ENCODE results near the gene HSPG2.
"Not testable (repeated sequence)": the region's sequence is repeated elsewhere in the genome, so short reads cannot be mapped to it uniquely, and the experiment has no call there.

The HSPG2 gene

DNA sequence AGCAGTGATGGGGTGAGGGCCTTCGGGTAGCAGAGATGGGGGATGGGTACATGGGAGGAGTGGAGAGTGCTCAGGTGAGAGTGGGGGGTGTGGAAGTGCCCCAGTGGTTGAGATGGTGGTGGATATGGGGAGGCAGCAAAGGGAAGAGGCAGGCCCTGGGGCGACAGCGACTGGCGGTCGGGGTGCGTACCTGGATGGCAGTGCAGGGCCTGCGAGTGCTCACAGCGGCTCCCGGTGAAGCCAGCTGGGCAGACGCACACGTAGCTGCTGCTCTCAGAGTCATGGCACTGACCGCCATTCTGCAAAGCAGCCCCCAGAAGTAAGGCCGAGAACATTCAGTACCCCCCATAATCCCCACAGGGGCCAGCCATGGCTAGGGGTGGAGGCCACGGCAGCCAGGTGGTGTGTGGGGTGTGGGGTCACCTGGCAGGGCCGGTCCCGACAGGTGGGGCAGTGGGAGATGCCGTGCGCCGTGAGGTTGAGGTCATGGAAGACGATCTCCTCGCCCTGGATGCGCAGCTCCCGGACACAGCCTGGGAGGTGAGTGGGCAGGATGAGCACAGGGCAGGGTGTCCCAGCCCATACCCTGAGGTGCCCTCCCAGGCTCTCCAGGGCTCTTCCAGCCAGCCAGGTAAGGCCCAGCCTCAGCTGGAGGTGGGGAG, 106.2 kb downstream of the HSPG2 start:
- in situ Hi-C loops (cut with MboI; ENCODE audit: low sequenced_read_pairs): no loop called here

- in situ Hi-C loops (cut with MboI; ENCODE audit: low sequenced_read_pairs): no loop called here
Measured at GRCh38 chr1:21829294-21829693, 107.8 kb downstream of the HSPG2 start.

DNA sequence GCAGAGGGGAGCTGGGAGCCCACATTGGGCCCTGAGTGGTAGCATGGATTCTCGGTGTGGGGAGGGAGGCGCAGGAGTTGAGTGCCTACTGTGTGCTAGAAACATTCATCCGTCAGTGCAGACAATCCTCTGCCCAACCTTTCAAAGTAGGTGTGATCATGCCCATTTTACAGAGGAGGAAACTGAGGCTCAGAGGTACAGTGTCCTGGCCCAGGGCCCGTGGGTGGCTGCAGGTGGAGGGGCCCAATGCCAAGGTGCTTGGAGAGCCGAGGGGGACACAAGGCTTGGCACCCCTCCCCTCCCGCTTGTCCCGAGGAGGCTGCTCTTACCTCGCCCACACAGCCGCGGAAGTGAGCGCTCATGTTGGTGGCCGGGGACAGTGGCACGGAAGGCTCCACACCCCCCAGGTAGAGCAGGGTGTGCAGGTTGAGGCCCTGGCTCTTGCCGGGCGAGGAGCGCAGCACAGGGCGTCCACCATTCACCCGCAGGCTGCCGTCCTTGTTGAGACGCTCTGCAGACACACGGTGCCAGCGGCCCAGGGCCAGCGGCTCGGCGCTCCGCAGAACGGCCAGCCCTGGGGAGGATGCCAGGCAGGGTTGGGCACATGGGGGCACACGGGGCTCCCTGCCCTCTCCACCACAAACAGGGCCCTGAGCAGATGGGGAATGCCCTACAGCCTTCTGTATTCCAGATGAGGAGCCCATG, 108.5 kb downstream of the HSPG2 start:
- in situ Hi-C loops (cut with MboI; ENCODE audit: low sequenced_read_pairs): no loop called here

- in situ Hi-C loops (cut with MboI; ENCODE audit: low sequenced_read_pairs): no loop called here
Measured at GRCh38 chr1:21828075-21828474, 109.0 kb downstream of the HSPG2 start.

GRCh38 chr1:21827141-21827679, 109.9 kb downstream of the HSPG2 start:
- in situ Hi-C loops (cut with MboI; ENCODE audit: low sequenced_read_pairs): no loop called here

GRCh38 chr1:21826694-21827093, 110.4 kb downstream of the HSPG2 start:
- in situ Hi-C loops (cut with MboI; ENCODE audit: low sequenced_read_pairs): not testable (repeated sequence)

DNA sequence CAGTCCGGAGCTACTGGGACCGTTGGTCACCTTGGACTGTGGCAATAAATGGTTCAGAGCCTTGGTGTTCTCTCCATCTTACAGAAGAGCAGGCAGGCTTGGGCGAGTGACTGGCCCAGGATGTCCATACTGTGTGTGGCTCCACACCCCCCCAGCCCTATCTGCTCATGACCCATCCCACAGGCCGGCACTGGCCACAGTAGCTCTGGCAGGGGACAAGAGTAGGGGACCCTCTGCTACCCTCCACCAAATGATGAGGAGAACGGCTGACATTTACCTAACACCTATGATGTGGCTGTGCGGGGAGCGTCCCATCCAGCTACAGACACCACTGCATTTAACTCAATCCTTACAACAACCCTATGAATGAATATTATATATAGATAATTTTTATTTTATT, 111.7 kb downstream of the HSPG2 start:
- in situ Hi-C loops (cut with MboI; ENCODE audit: low sequenced_read_pairs): no loop called here

- in situ Hi-C loops (cut with MboI; ENCODE audit: low sequenced_read_pairs): no loop called here
Measured at GRCh38 chr1:21824926-21825325, 112.2 kb downstream of the HSPG2 start.

- in situ Hi-C loops (cut with MboI; ENCODE audit: low sequenced_read_pairs): no loop called here
Measured at GRCh38 chr1:21823980-21824702, 113.0 kb downstream of the HSPG2 start.

DNA sequence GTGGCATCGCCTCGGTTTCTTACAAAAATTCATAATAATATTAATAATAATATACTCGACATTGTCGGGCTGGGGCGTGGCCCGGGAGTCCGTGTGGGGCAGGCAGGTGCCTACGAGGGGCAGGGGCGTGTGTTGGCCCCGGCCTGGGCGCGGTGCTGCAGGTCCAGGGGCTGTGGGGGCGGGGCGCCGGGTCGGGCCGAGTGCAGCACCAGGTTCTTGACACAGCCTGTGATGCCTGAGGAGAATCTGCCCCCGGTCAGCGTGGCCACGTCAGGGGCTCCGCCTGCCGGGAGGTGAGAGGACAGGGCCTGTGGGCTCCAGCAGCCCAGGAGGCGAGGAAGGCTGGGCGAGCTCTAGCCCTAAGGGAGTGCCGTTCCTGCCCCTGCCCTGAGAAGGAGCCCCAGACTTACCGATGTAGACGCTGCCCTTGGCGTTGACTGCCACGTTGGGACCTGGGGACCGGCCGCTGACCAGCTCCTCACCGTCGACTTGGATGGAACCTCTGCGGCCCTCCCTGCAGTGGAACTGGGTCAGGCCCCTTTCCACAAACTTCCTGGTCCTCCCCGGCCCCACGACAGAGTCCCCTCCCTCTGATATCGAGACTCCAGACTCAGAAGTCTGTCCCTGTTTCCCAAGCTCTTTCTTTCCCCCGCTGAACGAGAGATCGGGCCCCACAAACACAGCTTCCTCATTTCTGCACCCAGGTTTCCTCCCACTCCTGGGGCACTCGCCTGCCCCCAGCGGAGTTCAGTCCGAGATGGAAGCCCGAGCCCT, 113.7 kb downstream of the HSPG2 start:
- in situ Hi-C loops (cut with MboI; ENCODE audit: low sequenced_read_pairs): no loop called here

GRCh38 chr1:21822349-21822748, 114.8 kb downstream of the HSPG2 start:
- in situ Hi-C loops (cut with MboI; ENCODE audit: low sequenced_read_pairs): no loop called here

DNA sequence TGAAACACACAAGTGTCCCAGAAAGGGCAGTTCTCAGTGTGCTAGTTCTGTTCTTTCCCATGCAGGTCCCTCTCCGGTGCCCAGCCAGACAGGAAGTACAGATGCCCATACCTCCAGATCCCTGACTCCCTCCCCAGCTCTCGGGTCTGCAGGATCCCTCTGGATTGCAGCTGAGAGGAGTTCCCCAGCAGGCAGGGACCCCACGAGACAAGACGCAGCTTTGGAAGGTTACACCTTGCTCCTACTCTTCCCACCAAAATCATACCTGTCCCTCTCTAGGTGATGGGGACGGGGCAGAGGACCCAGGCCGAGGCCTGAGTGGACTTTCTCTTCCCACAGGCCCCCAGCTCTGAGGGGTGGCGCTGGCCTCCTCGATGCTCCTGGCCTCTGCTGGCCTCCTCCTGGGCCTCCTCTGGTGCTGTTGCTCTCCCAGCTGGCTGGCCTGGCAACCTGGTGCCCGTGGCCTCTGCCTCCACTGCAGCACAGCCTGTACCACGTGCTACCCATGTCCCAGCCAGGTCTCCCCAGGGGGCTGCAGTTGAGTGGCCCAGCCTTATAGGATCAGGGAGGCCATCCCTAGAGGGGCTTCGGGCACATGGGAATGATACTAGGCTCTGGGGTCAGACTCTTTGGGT, 115.6 kb downstream of the HSPG2 start:
- in situ Hi-C loops (cut with MboI; ENCODE audit: low sequenced_read_pairs): no loop called here

DNA sequence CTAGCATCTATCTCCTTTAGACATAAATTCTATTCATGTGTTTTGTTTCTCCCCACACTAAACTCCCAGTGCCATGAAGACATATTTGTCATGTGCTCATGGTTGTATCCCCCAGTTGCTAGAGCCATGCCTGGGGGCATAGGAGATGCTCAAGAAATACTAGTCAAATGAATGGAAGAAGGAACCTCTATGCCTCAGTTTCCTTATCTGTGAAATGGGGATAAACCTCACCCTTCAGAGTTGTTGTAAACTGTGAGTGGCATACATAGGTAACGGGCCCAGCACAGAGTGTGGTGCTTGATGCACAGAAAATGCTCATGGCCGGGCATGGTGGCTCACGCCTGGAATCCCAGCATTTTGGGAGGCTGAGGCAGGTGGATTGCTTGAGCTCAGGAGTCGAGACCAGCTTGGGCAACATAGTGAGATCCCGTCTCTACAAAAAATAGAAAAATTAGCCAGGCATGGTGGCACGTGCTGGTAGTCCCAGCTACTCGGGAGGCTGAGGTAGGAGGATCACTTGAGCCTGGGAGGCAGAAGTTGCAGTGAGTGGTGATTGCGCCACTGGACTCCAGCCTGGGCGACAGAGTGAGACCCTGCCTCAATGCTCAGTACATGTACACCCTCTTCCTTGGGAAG, 116.4 kb downstream of the HSPG2 start:
- in situ Hi-C loops (cut with MboI; ENCODE audit: low sequenced_read_pairs): no loop called here

GRCh38 chr1:21818656-21819055, 118.5 kb downstream of the HSPG2 start:
- in situ Hi-C loops (cut with MboI; ENCODE audit: low sequenced_read_pairs): no loop called here

- in situ Hi-C loops (cut with MboI; ENCODE audit: low sequenced_read_pairs): no loop called here
Measured at GRCh38 chr1:21816602-21817302, 120.4 kb downstream of the HSPG2 start.

GRCh38 chr1:21815724-21816321, 121.3 kb downstream of the HSPG2 start:
- in situ Hi-C loops (cut with MboI; ENCODE audit: low sequenced_read_pairs): no loop called here

GRCh38 chr1:21814981-21815582, 122.0 kb downstream of the HSPG2 start:
- in situ Hi-C loops (cut with MboI; ENCODE audit: low sequenced_read_pairs): no loop called here

GRCh38 chr1:21814241-21814918, 122.7 kb downstream of the HSPG2 start:
- in situ Hi-C loops (cut with MboI; ENCODE audit: low sequenced_read_pairs): no loop called here

Data from HL-60/S4 (cell line).